ENCODE measurements around the gene ELL2.
"Not testable (repeated sequence)": the region's sequence is repeated elsewhere in the genome, so short reads cannot be mapped to it uniquely, and the experiment has no call there.

DNA sequence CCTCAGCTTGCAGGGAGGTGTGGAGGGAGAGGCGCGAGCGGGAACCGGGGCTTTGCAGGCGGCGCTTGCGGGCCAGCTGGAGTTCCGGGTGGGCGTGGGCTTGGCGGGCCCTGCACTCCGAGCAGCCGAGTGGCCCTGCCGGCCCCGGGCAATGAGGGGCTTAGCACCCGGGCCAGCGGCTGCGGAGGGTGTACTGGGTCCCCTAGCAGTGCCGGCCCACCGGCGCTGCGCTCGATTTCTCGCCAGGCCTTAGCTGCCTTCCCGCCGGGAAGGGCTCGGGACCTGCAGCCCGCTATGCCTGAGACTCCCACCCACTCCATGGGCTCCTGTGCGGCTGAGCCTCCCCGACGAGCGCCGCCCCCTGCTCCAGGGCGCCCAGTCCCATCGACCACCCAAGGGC, 110.5 kb downstream of the ELL2 start:
- TF ChIP-seq, protein P1, sequence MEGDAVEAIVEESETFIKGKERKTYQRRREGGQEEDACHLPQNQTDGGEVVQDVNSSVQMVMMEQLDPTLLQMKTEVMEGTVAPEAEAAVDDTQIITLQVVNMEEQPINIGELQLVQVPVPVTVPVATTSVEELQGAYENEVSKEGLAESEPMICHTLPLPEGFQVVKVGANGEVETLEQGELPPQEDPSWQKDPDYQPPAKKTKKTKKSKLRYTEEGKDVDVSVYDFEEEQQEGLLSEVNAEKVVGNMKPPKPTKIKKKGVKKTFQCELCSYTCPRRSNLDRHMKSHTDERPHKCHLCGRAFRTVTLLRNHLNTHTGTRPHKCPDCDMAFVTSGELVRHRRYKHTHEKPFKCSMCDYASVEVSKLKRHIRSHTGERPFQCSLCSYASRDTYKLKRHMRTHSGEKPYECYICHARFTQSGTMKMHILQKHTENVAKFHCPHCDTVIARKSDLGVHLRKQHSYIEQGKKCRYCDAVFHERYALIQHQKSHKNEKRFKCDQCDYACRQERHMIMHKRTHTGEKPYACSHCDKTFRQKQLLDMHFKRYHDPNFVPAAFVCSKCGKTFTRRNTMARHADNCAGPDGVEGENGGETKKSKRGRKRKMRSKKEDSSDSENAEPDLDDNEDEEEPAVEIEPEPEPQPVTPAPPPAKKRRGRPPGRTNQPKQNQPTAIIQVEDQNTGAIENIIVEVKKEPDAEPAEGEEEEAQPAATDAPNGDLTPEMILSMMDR (IDR thresholded peaks at IDR 0.05): not testable (repeated sequence)
- not testable (repeated sequence) for TF ChIP-seq ZFX (IDR thresholded peaks at IDR 0.05; ENCODE audit: borderline replicate concordance)

Data from 22Rv1 (cell line).